ENCODE data around the gene KCNMB1.
"Not testable (repeated sequence)": the region's sequence is repeated elsewhere in the genome, so short reads cannot be mapped to it uniquely, and the experiment has no call there.

Gene KCNMB1

DNA sequence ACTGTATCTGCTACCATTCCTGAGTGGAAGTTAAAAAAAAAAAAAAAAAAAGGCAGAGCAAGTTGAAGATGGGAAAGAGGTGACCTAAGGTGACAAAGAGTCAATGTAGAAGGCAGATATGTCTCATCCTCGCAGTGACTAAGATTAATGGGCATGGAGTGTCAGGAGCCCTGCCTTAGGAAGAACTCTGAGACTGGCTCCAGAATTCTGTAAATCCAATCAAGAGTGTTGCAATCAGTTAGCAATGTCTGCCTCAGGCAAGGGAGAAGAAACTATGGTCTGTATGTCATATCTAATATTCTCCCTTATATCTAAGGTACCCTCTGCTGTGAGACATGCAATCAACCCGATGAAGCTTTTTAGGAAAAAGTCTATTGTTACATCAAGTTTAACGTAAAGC, 24.7 kb upstream of the KCNMB1 start:
- no peak for DNase-seq

GRCh38 chr5:170411100-170411499, 21.9 kb upstream of the KCNMB1 start:
- DNase-seq = no peak

- no peak for DNase-seq
These were observed 21.2 kb upstream of the KCNMB1 start for GRCh38 chr5:170410401-170410800.

DNA sequence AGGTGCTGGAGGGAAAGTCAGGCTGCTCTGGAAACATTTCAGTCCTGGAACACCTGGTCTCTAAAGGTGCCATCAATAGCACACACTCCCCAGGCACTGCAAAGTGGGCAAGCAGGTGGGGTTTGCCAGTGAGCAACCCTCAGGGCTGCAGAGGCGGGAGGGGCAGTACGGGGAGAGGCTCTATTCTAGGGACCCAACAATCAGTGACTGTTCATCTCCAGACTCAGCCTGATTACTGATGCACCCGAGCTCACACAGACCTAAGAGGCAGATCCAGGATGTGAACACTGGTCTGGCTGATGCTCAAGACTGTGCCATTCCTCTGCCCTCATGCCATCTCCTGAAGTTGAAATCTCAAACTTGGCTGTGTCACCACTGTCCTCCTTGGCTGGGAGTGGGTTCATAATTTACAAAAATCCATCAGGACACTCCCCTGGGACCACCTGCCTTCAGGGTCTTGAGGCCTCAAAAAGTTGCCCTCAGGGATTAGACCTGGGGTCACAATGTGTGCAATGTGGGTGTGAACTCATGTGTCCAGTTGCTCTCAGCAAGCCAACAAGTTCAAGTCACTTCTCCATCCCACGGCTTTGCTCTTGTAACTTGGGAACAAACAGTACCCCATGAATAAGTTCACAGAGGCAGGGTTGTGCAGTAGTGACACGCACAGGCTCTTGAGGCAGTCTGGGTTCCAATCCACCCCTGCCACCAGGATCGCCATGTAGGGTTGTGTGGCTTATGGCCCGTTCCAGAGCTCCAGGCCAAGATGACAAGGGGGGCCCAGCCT, 19.9 kb upstream of the KCNMB1 start:
- no peak for DNase-seq

DNA sequence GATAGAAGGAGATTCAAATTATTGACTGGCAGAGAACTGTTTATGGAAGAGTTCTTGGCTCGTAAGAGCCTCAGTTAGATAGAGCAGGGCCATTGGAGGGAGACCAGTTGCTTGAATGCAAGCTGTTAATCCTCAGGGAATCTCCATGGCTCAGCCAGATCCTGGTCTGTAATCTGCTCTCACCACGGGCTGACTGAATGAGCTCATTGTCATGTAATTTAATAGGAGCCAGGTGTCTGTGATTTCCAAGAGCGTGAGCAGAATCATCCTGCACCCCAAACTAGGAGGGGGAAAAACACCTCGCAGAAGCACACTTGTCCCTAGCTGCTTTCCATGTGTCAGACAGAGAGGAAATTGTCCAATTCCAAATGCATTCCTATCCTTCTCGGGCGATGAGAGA, 19.1 kb upstream of the KCNMB1 start:
- no peak for DNase-seq

DNA sequence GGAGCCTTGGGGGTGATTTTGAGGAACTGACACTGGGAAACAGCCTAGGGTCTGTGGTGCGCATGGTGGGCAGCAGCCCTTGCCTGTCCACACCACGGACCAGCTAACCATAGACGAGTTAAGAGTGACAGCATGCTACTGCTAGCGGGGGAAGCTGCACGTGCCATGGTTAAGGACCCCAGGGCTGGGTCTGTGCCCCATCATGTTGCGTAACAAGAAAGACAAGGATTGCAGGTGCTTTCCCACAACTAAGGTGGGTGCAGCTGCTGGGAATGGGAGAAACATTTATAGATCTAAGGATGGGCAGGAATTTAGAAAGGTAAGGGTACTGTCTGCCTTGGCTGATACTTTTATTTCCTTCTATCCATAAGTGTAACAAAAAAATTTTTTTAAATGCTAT, 17.9 kb upstream of the KCNMB1 start:
- DNase-seq = no peak

- DNase-seq = no peak
These were observed 16.6 kb upstream of the KCNMB1 start for GRCh38 chr5:170405817-170406216.

GRCh38 chr5:170404398-170404797, 15.2 kb upstream of the KCNMB1 start:
- no peak for DNase-seq

- no peak for DNase-seq
These were observed 14.5 kb upstream of the KCNMB1 start for GRCh38 chr5:170403675-170404074.

DNA sequence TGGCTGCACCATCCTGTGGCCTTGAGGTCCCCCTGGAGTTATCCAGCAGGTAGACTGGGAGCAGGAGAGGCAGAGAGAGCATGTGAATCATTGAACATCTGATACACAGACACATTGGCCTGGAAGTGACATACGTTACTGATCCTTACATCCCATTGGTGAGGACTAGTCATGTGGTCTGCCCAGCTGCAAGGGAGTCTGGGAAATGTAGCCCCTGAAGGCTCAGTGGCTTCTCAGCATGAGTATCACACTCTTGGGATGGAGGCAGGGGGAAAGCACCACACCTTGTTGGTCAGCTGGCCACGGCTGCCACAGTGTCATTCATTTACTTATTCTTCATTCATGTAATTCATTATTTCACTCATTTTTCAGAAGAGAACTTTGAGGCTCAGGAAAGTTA, 13.3 kb upstream of the KCNMB1 start:
- no peak for DNase-seq

DNA sequence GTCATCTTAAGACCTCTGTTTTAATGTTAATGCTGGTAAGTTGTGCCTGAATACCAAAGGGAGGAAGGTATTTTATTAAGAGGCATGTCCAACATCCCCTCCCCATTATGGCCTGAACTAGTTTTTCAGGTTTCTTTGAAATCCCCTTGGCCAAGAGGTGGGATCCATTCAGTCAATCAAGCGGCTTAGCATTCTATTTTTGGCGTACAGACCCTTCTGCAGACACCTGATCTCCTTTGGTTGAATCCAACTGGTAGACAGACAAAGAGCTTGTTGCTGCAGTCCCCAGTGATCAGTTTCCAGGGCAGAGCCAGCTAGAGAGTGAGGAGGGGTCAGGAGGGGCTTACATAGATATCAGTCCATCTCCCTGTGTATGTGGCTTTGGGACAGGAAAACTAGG, 7.9 kb upstream of the KCNMB1 start:
- no peak for DNase-seq

DNA sequence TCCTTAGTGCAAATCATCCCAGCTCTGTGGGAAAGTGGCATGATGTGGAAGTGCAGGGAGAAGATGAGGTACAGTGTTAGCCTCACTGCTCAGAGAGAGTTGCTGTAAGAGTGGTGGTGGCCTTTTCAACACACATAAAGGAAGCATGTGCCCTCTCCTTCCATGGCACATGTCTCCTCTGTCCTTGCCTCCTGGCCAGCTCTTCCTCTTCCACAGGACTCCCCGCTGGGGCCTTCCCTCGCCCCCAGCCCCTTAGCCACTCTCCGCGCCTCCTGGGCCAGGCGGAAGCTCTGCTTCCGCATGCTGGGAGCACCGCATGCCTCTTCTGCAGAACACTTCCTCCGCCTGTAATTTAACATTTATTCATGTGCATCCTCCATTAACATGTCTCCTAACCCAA, 4.8 kb upstream of the KCNMB1 start:
- DNase-seq = no peak

- no peak for DNase-seq
These were observed 4.1 kb upstream of the KCNMB1 start for GRCh38 chr5:170393235-170393634.

DNA sequence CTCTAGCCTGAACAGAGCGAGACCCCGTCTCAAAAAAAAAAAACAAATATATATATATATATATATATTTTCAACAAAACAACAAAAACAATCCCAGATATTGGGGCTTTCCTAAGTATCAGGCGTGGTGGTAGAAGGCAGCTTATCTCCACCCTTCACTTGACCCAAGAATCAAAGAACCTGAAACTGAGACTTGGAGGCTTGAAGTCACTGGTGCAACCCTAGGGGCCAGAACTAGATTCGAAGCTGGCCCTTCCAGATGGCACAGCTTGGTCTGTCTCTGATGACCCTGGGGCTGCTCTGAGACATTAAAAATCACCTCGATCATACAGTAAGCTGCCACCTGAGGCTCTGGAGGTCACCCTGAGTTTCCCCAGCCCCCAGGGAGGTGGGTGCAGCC, 1.3 kb upstream of the KCNMB1 start:
- no peak for DNase-seq

DNA sequence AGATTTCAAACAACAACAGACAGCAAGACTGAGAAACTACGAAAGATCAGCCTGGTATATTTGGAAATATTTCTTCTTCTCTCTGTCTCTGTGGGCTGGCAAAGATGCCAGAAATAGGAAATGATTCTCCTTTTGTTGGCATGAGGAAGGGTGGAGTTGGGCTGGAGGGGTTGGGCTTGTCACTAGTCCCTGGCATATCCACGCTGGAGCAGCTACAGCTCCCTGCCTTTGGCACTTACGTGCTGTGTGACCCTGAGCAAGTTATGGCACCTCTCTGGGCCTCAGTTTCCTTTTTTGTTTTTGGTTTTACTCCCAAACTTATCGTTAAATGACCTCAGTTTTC, 354 bp upstream of the KCNMB1 start:
- DNase-seq = no peak

- no peak for DNase-seq
These were observed 1.2 kb downstream of the KCNMB1 start for GRCh38 chr5:170387775-170388639.

GRCh38 chr5:170386743-170387395, 2.3 kb downstream of the KCNMB1 start:
- no peak for DNase-seq

DNA sequence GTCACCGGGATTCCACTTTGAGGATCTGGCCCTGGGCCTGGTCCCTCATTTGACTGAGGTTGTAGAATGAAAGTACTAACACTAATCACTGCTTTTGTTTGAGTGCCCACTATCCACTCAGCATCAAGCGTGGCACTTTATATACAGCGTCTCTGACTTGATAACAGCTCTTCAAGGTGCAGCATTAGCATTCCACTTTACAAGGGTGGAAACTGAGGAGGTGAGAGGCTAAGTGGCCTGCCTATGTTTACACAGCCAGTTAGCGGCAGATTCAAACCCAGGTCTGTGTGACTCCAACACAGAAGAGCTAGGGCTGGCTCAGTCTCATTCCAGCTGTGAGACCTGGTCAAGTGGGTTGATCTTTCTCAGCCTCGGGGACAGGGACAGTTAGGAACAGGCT, 5.9 kb downstream of the KCNMB1 start:
- no peak for DNase-seq

GRCh38 chr5:170382790-170383189, 6.4 kb downstream of the KCNMB1 start:
- no peak for DNase-seq

DNA sequence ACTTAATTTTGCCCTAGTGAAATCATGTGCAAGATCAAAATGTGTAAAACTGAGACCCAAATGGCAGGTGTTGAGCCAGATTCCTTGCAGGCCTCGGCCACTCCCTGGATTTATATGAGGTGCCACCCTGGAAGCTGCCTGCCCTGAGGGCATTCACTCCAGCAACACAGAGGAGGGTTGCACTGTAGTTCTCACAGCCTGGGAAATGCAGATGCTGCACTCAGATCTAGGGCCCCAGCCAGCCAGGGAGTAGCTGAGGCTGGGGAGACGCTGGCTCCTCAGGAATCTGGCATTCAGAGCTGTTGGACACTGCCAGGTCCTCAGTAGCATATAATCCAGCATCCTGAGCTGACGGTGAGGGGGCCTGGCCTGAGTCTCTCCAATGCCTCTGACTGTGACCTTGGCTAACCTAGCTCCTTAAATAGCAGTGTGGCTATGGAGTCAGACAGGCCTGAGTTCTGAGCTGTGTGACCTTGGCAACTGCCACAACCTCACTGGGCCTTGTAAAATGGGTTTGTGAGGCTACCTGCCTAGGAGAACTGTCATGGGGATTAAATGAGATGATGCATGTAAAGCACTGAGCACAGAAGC, 8.7 kb downstream of the KCNMB1 start:
- no peak for DNase-seq

DNA sequence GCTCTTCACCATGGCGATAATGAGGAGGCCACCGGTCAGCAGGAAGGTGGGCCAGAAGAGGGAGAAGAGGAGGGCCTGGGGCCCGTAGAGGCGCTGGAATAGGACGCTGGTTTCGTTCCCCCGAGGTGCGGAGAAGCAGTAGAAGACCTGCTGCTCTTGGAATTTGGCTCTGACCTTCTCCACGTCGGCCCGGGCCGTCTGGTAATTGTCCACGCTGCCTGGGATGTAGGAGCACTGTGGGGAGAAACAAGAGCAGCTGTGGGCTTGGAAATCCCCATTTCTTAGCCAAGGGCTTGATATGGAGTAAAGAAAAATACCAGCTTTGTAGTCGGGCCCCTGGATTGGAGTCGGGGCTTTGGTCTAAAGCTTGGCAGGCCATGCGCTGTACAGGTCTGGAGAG, 10.4 kb downstream of the KCNMB1 start:
- DNase-seq = no peak

- DNase-seq = no peak
These were observed 12.1 kb downstream of the KCNMB1 start for GRCh38 chr5:170377027-170377426.

- DNase-seq = not testable (repeated sequence)
These were observed 12.6 kb downstream of the KCNMB1 start for GRCh38 chr5:170376526-170376925.

- DNase-seq = no peak
These were observed 13.9 kb downstream of the KCNMB1 start for GRCh38 chr5:170375283-170375682.
